Measurements from ENCODE around the gene POR. TPM values are rescaled to one million over a fixed set of nuclear protein-coding genes. Genes with fewer than 3 reads are reported as not detected.
"Not testable (repeated sequence)": the region's sequence is repeated elsewhere in the genome, so short reads cannot be mapped to it uniquely, and the experiment has no call there.

POR gene
- total RNA-seq, 1 experiment from 2014 or later = 144 TPM

DNA sequence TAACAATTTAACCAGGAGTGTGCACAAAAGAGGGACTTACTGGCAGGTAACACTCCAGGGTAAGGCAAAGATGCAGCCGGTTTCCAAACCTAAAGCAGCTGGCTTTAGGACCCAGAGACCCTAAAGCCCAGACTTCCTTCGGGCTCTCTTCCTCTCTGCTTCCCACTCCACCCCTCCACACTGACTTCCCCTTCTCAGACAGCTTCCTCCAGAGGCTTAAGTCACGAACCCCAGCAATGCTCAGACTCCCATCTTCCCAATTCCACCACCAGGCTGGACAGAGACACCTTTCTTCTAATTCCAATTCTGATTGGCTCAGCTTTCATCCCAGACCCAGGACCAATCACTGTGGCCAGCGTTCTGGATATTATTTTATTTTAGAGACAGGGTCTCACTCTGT is 108.0 kb downstream of the POR start:
- DNase-seq (ENCODE audit: low read depth) = no peak
- in situ Hi-C loops (cut with HindIII; ENCODE audit: low pct_unique_long_range_greater_than_20kb, low sequenced_read_pairs) = no loop called here

DNA sequence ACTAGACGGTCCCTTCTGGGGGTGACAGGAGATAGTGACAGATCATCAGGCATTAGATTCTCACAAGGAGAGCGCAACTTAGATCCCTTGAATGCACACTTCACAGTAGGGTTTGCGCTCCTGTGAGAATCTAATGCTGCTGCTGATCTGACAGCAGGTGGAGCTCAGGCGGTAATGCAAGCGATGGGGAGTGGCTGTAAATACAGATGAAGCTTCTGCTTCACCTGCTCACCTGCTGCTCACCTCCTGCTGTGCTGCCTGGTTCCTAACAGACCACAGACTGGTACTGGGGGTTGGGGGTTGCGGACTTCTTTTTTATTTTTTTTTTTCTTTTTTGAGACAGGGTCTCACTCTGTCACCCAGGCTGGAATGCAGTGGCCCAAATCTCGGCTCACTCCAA is 114.7 kb downstream of the POR start:
- in situ Hi-C loops (cut with HindIII; ENCODE audit: low pct_unique_long_range_greater_than_20kb, low sequenced_read_pairs); DNase-seq (ENCODE audit: low read depth): not testable (repeated sequence)

DNA sequence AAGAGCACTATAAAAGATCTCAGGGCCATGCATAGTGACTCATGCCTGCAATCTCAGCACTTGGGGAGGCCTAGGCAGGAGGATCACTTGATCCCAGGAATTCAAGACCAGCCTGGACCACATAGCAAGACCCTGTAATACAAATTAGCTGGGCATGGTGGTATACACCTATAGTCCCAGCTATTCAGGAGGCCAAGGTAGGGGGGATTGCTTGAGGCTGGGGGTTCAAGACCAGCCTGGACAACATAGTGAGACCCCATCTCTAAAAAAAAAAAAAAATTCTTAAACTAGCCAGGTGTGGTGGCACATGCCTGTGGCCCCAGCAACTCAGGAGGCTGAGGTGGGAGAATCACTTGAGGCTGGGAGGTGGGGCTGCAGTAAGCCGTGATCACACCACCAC is 117.0 kb downstream of the POR start:
- in situ Hi-C loops (cut with HindIII; ENCODE audit: low pct_unique_long_range_greater_than_20kb, low sequenced_read_pairs) = no loop called here
- no peak for DNase-seq (ENCODE audit: low read depth)

Other genes with a start within 250 kb of the POR start
- gene HIP1, start 176.2 kb upstream of the POR start, total RNA-seq (2014; rRNA removed; shearing (Covaris generic); ENCODE audit: low replicate concordance) = 21.8 and 25.3 TPM in 2 replicates
- gene CCL26, start 142.9 kb upstream of the POR start, total RNA-seq (2014; rRNA removed; shearing (Covaris generic); ENCODE audit: low replicate concordance) = not detected in 2 replicates
- not detected in 2 replicates for gene CCL24, start 101.3 kb upstream of the POR start, total RNA-seq (2014; rRNA removed; shearing (Covaris generic); ENCODE audit: low replicate concordance)
- 19.8 and 21.8 TPM in 2 replicates for gene RHBDD2, start 36.1 kb upstream of the POR start, total RNA-seq (2014; rRNA removed; shearing (Covaris generic); ENCODE audit: low replicate concordance)
- 28.8 and 36.5 TPM in 2 replicates for gene TMEM120A, start 79.4 kb downstream of the POR start, total RNA-seq (2014; rRNA removed; shearing (Covaris generic); ENCODE audit: low replicate concordance)
- 118 and 129 TPM in 2 replicates for gene STYXL1, start 132.8 kb downstream of the POR start, total RNA-seq (2014; rRNA removed; shearing (Covaris generic); ENCODE audit: low replicate concordance)
- gene MDH2, start 133.0 kb downstream of the POR start, total RNA-seq (2014; rRNA removed; shearing (Covaris generic); ENCODE audit: low replicate concordance) = 127 and 221 TPM in 2 replicates

Data from Caki2 (cell line).